Stimulated activated CD8-positive, alpha-beta memory T cell treated with anti-CD3 and anti-CD28 coated beads, Interleukin-7, amount 100 ng/mL, for 1 hour (primary cell): Measurements from ENCODE around the gene ZNF467.

ENCODE experiments used
- DNase-seq, 2 donors: peaks; one replicate each; pipeline ENCODE4 v3.0.0-alpha.2; 2020; ENCODE audit warnings: low read depth in 2 of 2

ZNF467 gene

GRCh38 chr7:149728491-149729375 is 44.7 kb downstream of the ZNF467 start:
- DNase-seq, result no peak

DNA sequence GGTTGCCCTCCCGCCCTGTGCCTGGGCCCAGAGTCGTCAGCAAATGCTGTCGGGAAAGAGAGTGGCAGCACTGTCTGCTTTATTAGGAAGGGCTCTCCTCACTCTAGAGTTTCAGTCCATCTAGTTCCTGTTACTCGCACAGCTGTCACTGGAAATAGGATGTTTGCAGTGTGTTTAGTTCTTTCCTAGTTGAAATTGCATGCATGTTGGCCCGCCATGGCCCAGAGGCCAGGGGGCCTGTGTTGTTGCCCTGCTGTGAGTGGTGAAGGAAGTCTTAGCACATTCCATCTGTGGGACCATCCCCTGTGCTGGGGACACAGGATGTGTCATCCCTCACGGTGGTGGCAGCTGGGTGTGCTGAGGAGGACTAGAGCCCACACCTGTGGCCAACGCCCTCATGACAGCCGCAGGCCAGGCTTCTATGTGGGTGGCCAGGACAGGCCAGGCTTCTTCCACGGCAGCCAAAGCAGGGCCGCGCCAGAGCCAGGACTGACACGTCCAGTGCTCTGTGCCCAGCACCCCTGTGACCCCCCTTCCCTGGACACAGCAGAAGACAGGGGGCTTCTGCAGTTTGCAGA is 45.4 kb downstream of the ZNF467 start:
- no peak for DNase-seq

- no peak for DNase-seq
Observed at GRCh38 chr7:149727053-149727898, 46.1 kb downstream of the ZNF467 start.

DNA sequence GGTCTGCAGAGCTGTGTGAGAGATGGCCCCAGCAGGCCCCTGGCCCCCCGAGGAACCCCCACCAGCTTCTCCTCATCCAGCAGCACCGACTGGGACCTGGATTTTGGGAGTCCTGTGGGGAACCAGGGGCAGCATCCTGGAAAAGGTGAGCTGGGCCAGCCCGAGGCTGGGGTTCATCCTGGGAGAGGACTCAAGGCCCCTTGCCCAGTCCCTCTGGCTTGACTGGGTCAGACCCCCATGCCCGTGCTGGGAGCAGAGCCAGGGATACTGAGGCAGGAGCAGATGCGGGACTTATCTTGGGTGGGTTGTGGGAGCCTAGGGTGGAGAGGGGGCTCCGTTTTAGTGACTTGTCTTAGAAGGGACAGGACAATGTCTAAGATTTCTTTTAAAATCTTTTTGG is 47.5 kb downstream of the ZNF467 start:
- DNase-seq, result no peak

DNA sequence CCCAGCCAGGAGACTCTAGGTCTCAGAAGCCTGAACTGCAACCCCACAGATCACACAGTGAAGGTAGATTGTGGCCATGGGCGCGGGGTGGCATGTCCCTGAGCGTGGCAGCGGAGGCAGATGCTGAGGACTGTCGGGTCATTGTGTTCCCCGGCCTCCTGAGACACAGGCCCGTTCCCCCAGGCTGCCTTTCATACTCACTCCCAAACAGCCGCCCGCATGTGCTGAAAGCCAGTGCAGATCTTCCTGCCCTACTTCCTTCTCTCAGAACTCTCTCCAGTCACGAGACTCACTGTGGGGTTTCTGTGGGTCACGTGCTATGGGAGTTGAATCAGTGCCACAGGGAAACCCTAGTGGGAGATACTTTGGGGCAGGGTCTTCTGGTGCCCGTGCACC is 48.0 kb downstream of the ZNF467 start:
- no peak for DNase-seq

DNA sequence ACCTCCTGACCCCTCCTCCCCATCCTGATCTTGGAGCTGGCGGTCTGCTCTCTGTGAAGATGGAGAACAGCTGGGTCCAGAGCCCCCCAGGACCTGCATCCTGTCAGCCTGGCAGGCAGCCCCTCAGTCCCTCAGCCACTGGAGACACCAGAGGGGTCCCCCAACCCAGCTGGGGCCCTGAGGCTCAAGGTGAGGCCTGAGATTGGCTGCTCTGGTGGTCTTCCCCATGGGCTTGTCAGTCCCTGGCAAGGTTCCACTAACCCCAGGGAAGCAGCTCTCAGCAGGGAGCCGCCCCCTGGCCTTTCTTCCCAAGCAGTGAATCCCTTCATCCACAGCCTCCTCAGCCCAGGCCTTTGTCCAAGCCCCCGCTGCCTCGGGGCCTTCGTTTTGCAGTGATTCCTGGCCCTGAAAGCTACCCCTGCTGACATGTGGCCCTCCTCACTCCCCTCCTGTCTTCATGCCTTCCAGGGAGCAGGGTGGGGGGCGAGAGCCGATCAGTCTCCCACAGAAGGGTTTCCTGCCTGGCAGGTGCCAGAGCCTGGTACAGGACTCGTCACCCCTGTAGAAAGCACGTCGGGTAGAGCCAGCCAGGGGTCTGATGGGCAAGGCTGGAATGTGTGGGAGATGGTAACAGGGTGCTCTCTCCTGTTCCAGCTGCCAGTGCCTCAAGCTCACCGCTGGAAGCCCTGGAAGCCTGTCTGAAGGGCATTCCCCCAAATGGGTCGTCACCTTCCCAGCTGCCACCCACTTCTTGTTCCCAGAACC is 48.5 kb downstream of the ZNF467 start:
- DNase-seq, result no peak

DNA sequence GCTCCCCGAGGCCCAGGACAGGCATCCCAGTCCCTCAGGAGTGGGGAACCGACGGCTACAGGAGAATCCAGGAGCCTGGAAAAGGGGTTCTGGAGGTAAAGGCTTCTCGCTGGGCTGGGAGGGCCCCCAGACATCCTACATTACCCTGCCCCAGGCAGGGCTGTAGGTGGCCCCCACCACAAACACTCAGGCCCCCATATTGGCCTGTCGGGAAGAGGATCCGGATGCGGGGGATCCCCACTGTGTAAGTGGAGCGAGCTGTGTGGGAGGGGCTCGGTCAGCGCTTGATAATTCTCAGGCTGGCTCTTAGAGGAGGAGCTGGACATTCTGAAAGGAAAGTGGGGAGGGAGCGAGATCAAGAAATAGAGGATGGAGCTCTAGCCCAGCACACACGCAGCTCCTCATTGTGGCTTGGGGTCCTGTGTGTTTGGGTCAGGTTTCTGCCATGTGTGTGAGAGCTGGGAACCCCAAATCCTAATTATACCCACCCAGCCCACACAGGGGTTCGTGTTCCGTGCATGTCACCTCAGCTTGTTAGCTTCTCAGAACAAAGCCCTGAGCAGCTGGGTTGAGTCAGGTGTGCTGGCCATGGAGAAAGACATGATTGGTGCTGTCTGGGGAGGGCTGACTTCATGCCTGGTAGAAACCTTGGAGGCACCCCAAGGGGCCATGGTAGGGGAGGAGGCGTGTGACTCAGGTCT is 49.4 kb downstream of the ZNF467 start:
- no peak for DNase-seq

DNA sequence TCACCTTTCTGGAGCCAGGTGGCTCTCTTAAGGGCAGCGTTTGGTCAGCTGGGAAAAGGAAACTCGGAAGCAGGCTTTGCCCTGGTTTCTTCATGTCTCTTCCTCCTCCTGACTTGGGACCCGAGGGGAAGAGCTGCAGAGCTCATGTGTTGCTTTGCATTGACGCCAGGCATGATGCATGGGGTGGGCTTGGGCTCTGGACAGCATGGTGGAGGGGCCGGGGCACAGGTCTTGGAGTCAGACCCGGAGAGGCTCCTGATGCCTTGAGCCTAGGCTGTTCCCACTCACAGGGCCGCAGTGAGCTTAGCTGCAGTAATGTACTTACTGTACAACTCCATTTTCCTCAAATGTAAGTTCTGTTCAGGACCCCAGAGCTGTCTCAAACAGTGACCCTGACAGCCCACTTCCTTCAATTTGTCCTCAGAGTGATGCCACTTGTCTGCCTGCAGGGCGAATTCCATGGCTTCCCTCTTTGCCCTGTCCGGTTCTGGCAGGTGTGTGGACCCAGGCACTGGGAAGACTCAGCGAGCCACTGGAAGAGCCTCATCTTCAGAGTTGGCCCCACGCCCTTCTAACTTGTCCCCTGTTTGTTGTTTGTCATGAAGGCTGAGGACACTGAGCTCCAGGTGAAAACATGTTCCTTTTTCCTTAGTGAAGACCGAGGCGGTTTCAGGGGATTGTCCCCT is 50.2 kb downstream of the ZNF467 start:
- no peak for DNase-seq

- DNase-seq, result no peak
Observed at GRCh38 chr7:149722356-149722957, 50.9 kb downstream of the ZNF467 start.

- no peak for DNase-seq
Observed at GRCh38 chr7:149721084-149721601, 52.2 kb downstream of the ZNF467 start.

- DNase-seq, result no peak
Observed at GRCh38 chr7:149720372-149721083, 52.9 kb downstream of the ZNF467 start.

DNA sequence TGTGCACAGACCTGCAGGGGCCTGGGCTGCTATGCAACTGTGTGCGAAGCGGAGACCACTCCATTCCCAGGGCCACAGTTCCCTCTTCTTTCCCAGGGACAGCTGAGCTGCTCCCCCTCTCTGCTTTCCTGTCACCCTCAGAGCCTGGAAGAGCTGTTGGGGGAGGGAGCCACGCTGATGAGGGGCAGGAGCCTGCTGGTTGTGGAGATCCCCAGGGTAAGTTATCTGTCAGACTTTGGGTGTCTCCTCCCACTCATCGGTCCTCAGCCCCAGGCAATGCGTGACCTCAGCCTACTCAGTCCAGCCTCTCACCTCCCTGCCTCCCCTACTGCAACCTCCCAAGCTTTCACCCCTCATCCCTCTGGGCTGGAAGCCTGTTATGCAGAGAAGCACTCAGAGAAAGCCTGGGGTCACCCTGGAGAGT is 53.5 kb downstream of the ZNF467 start:
- DNase-seq, result no peak

DNA sequence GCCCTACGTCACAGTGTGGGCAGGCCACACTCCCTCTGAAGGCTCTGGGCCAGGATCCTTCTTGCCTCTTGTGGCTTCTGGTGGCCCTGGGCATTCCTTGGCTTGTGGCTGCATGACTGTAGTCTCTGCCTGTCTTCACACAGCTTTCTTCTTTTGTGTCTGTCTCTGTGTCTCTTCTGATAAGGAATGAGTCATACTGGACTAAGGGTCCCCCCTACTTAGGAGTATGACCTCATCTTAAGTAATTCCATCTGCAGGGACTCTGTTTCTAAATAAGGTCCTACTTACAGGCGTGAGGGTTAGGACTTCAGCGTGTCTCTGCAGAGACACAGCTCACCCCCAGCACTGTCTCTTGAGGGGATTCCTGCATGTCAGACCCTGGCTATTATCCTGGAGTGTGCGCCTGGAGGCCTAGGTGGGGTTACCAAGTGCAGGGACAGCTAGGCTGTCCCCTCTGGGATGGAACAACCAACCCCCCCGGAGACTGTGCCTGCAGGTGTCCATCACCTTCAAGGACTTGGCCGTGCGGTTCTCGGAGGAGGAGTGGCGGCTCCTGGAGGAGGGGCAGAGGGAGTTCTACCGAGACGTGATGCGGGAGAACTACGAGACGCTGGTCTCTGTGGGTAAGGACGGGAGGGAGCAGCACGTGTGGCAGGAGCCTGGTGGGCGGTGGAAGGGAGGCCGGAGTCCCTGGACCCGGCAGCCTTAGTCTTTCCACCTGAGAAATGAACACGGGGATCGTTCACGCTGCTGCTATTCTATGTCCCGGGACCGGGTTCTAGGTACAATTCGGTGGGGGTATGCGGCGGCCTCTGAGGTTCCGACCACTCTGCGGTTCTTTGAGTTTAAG is 54.1 kb downstream of the ZNF467 start:
- no peak for DNase-seq

- no peak for DNase-seq
Observed at GRCh38 chr7:149718730-149719049, 54.7 kb downstream of the ZNF467 start.

DNA sequence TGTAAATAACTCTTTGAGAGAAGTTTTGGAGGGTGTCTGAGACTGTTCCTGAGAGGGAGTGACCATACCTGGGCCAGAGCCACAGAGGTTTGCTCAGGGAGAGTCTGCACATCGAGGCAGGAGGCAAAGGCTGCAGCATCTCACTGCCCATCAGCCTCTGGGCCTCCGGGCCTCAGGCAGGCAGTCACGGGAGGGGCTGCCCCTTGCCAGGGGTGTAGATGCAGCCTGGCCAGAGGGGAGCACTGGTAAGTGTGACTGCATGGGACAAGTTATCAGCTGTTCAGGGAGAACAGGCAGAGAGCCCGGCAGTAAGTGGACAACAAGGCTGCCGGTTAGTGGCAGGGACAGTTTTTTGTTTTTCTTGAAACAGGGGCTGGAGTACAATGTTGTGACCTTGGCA is 55.9 kb downstream of the ZNF467 start:
- no peak for DNase-seq

- no peak for DNase-seq
Observed at GRCh38 chr7:149716932-149717307, 56.5 kb downstream of the ZNF467 start.

DNA sequence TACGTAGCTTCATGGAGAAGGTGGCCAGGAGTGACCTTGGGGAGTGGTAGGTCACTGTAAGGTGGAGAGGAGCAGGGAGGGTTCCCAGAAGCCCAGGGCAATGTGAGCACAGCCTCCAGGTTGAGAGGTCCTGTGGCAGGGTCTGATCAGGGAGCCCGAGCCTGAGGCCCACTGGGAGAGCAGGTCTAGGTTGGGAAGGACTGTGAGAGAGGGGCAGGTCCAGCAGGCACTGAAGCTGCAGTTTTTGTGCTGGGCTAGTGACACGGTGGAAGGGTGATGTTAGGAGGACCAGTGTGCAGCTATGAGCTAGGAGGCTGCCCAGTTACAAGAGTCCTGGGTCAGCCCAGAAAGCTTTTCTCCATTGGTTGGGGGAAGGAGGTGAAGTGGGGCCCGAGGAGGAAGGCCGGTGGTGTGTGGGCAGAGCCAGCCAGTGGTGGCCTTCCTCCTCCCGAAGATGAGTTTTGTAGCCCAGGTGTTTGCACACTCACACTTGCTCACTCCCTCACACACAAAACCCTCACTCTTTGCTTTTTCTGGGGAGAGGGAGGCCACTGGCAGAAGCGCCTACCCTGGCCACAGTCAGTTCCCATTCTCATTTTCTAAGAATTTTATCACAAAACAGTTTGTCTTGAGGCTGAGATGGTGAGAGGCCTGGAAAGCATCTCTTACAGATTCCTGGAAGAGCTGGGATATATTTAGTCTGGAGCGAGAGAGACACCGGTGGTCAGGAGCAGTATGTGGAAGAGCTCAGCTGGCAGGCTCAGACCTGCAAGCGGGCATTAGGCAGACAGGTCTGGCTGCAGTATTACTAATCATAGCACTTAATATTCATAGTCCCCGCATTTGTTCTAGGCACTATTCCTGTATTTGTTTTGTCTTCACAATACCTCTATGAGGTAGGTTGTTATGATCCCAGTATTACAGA is 57.1 kb downstream of the ZNF467 start:
- DNase-seq, result no peak
